ENCODE data around the gene PYDC1.

DNA sequence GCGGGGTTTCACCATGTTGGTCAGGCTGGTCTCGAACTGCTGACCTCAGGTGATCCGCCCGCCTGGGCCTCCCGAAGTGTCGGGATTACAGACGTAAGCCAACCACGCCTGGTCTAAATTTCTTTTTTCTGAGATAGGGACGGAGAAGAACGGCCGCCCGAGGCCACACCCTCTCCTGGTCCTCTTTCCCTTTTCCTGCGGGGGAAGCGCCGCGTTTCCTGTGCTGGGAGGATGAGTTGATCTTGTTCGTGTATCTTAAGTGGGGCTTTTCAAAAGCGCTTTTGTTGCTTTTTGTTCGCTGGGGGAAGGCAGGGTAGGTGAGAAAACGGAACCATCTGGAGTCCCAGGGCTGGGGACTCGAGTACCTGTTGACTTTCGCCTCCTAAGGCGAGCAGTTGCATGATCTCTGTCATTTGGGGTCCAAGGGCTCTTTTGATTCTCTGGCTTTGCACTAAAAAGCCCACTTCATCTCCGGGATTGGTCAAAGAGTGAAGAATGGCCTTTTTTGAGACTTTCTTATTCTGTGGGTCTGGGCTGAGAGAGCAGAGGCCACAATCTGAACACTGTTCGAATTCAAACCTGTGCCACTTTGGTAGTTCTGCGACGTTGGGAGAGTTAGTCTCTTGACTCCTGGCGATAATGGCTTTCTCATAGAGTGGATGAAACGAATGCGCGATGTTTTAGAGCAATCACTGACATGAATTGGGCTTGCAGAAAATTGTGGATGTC, 35.7 kb downstream of the PYDC1 start:
- TF ChIP-seq, protein P1, sequence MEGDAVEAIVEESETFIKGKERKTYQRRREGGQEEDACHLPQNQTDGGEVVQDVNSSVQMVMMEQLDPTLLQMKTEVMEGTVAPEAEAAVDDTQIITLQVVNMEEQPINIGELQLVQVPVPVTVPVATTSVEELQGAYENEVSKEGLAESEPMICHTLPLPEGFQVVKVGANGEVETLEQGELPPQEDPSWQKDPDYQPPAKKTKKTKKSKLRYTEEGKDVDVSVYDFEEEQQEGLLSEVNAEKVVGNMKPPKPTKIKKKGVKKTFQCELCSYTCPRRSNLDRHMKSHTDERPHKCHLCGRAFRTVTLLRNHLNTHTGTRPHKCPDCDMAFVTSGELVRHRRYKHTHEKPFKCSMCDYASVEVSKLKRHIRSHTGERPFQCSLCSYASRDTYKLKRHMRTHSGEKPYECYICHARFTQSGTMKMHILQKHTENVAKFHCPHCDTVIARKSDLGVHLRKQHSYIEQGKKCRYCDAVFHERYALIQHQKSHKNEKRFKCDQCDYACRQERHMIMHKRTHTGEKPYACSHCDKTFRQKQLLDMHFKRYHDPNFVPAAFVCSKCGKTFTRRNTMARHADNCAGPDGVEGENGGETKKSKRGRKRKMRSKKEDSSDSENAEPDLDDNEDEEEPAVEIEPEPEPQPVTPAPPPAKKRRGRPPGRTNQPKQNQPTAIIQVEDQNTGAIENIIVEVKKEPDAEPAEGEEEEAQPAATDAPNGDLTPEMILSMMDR (CRISPR knock-in tag; IDR thresholded peaks at IDR 0.05): no peak
- TF ChIP-seq GTF3A (CRISPR knock-in tag; conservative IDR thresholded peaks at IDR 0.05) (no peak), FOXA3 (CRISPR knock-in tag; IDR thresholded peaks at IDR 0.05) (no peak), NR3C1 (CRISPR knock-in tag; IDR thresholded peaks at IDR 0.05) (no peak), POLR2AphosphoS5 (IDR thresholded peaks at IDR 0.05; ENCODE audit: low read depth, low read length) (no peak), KLF11 (CRISPR knock-in tag; IDR thresholded peaks at IDR 0.05) (no peak), HDAC6 (IDR thresholded peaks at IDR 0.05; ENCODE audit: low read depth, low read length) (no peak; the same call in 1 of the 2 replicates), NAIF1 (CRISPR knock-in tag; IDR thresholded peaks at IDR 0.05; ENCODE audit: borderline replicate concordance) (no peak; the same call in 1 of the 2 replicates), NFRKB (IDR thresholded peaks at IDR 0.05) (no peak)
- TF ChIP-seq, protein P2, sequence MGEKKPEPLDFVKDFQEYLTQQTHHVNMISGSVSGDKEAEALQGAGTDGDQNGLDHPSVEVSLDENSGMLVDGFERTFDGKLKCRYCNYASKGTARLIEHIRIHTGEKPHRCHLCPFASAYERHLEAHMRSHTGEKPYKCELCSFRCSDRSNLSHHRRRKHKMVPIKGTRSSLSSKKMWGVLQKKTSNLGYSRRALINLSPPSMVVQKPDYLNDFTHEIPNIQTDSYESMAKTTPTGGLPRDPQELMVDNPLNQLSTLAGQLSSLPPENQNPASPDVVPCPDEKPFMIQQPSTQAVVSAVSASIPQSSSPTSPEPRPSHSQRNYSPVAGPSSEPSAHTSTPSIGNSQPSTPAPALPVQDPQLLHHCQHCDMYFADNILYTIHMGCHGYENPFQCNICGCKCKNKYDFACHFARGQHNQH (CRISPR knock-in tag; IDR thresholded peaks at IDR 0.05): no peak
- TF ChIP-seq, protein P3, sequence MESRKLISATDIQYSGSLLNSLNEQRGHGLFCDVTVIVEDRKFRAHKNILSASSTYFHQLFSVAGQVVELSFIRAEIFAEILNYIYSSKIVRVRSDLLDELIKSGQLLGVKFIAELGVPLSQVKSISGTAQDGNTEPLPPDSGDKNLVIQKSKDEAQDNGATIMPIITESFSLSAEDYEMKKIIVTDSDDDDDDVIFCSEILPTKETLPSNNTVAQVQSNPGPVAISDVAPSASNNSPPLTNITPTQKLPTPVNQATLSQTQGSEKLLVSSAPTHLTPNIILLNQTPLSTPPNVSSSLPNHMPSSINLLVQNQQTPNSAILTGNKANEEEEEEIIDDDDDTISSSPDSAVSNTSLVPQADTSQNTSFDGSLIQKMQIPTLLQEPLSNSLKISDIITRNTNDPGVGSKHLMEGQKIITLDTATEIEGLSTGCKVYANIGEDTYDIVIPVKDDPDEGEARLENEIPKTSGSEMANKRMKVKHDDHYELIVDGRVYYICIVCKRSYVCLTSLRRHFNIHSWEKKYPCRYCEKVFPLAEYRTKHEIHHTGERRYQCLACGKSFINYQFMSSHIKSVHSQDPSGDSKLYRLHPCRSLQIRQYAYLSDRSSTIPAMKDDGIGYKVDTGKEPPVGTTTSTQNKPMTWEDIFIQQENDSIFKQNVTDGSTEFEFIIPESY (CRISPR knock-in tag; IDR thresholded peaks at IDR 0.05): no peak

Measured in HepG2 (cell line).